ENCODE data around the gene CDH20.

DNA sequence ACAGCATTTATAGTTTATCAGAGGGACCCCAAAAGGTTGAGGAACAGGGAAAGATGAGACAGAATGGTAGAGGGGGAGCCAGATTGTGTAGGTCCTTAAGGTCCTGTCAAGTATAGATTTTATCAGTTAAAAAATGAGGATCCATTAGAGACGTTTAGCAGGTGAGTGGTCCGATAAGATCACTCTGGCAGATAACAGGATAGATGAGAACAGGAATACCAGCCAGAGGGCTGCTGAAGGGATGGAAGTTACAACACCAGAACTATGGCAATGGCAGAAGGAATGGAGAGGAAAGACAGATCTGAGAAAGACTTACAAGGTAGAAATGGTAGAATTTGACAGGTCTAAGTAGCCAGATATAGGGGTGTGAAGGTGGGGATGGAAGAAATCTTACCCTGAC lies 141.7 kb downstream of the CDH20 start:
- TF ChIP-seq POLR2A (IDR thresholded peaks at IDR 0.05) (no peak), POLR2AphosphoS5 (IDR thresholded peaks at IDR 0.05) (no peak), EP300 (IDR thresholded peaks at IDR 0.05; ENCODE audit: low read depth) (no peak)
- TF ChIP-seq, protein P1, sequence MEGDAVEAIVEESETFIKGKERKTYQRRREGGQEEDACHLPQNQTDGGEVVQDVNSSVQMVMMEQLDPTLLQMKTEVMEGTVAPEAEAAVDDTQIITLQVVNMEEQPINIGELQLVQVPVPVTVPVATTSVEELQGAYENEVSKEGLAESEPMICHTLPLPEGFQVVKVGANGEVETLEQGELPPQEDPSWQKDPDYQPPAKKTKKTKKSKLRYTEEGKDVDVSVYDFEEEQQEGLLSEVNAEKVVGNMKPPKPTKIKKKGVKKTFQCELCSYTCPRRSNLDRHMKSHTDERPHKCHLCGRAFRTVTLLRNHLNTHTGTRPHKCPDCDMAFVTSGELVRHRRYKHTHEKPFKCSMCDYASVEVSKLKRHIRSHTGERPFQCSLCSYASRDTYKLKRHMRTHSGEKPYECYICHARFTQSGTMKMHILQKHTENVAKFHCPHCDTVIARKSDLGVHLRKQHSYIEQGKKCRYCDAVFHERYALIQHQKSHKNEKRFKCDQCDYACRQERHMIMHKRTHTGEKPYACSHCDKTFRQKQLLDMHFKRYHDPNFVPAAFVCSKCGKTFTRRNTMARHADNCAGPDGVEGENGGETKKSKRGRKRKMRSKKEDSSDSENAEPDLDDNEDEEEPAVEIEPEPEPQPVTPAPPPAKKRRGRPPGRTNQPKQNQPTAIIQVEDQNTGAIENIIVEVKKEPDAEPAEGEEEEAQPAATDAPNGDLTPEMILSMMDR (IDR thresholded peaks at IDR 0.05) = no peak

Data from transverse colon (tissue), 4 donors.